Erythroblast (primary cell): ENCODE measurements around the gene SEPTIN11.

Source experiments
- DNase-seq, 2 experiments: peaks; one replicate each; lab custom pipeline; 2025; lab: John Stamatoyannopoulos, UW
- GATA1 ChIP-seq: IDR thresholded peaks from 2 replicates; pipeline ENCODE4 v1.6.1; 2011; ENCODE audit warnings: low read depth, mild to moderate bottlenecking, control low read depth, low read length, moderate library complexity
- POLR2A ChIP-seq: IDR thresholded peaks from 2 replicates; pipeline ENCODE4 v1.6.1; 2011; ENCODE audit warnings: mild to moderate bottlenecking, low read length

SEPTIN11 gene

GRCh38 chr4:76943790-76944189 is 5.8 kb upstream of the SEPTIN11 start:
- TF ChIP-seq GATA1 (no peak), POLR2A (no peak)
- DNase-seq, result no peak

- DNase-seq, result peak; percentile 46 to 57
- no peak for TF ChIP-seq POLR2A
- no peak for TF ChIP-seq GATA1
These were observed 2.2 kb upstream of the SEPTIN11 start for GRCh38 chr4:76947369-76947768.

GRCh38 chr4:76948443-76949275 is 893 bp upstream of the SEPTIN11 start:
- peak; percentile 50 for TF ChIP-seq POLR2A
- no peak for TF ChIP-seq GATA1
- DNase-seq, result peak; percentile 86 to 89

GRCh38 chr4:76950052-76950955 is 752 bp downstream of the SEPTIN11 start:
- peak; percentile 65 to 78 for DNase-seq
- no peak for TF ChIP-seq GATA1
- TF ChIP-seq POLR2A, result no peak

GRCh38 chr4:76950956-76951671 is 1.6 kb downstream of the SEPTIN11 start:
- peak; percentile 33 to 44 for DNase-seq

GRCh38 chr4:76951672-76952010 is 2.1 kb downstream of the SEPTIN11 start:
- no peak for DNase-seq
- no peak for TF ChIP-seq GATA1
- no peak for TF ChIP-seq POLR2A

More at GRCh38 chr4:76950956-76951671, 1.6 kb downstream of the SEPTIN11 start:
- no peak for TF ChIP-seq GATA1
- TF ChIP-seq POLR2A, result no peak

GRCh38 chr4:76952071-76952470 is 2.5 kb downstream of the SEPTIN11 start:
- no peak for DNase-seq
- TF ChIP-seq POLR2A, result no peak
- no peak for TF ChIP-seq GATA1

GRCh38 chr4:76952656-76953582 is 3.4 kb downstream of the SEPTIN11 start:
- TF ChIP-seq POLR2A, result no peak
- TF ChIP-seq GATA1, result no peak
- no peak for DNase-seq

GRCh38 chr4:76953956-76954355 is 4.4 kb downstream of the SEPTIN11 start:
- no peak for TF ChIP-seq GATA1
- no peak for TF ChIP-seq POLR2A
- no peak for DNase-seq

GRCh38 chr4:76954489-76954888 is 4.9 kb downstream of the SEPTIN11 start:
- no peak for TF ChIP-seq POLR2A
- no peak for DNase-seq

- TF ChIP-seq POLR2A (no peak), GATA1 (no peak)
- no peak for DNase-seq
These were observed 5.6 kb downstream of the SEPTIN11 start for GRCh38 chr4:76955182-76955581.

GRCh38 chr4:76957004-76957738 is 7.6 kb downstream of the SEPTIN11 start:
- no peak for DNase-seq
- TF ChIP-seq GATA1, result no peak
- no peak for TF ChIP-seq POLR2A
